Measurements from ENCODE around the gene AKR1C8.
"Not testable (repeated sequence)": the region's sequence is repeated elsewhere in the genome, so short reads cannot be mapped to it uniquely, and the experiment has no call there.

The AKR1C8 gene
- total RNA-seq = 0.26 to 2.8 reads per million in 2 experiments

GRCh38 chr10:5184987-5185775 is at the start of gene AKR1C8:
Gene AKR1C8 (minus strand): TSS chr10:5185150. CDS start chr10:5185104, 46 bp downstream.
- no peak for DNase-seq (ENCODE audit: low read depth)

DNA sequence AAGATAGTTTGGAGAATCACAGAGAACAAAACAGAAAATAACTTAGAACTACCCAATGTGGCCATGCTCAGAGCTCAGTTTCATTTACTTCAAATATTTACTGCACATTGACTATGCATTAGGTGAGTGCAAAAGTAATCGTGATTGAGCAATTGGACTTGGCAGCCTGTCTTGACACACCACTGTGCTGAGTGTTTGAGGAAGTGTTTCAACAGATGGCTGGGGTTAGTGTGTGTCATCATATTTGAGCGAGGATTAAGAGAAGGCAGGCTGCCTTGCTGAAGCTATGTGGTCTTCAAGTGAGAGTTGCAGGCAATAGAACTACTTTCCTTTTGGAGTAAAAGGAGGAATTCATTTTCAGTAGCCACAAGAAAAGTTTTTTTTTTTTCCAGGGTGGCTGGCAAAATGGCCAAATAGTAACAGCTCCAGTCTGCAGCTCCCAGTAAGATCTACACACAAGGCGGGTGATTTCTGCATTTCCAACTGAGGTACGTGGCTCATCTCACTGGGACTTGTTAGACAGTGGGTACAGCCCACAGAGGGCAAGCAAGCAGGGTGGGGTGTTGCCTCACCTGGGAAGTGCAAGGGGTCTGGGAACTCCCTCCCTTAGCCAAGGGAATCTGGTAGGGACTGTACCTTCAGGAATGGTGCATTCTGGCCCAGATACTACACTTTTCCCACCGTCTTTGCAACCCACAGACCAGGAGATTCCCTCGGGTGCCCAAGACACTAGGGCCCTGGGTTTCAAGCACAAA is 49.3 kb upstream of the AKR1C8 start:
- DNase-seq (ENCODE audit: low read depth) = no peak

DNA sequence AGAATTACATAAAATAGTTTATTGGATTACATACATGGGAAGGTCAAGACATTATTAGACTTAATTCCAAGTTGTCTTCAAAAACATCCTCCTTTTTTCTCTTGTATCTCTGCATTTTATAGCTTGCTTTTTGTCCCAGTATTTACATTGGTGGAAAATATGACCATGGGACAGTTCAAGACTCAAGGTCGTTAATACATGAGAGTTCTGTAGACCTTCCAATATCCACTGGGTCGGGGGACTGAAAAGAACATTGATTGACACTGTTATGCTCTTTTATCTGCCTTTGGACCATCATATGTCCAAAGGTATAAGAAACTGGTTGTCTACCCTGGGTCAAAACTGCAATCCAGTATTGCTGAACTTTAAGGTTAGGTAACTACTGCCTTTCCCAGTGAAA is 48.4 kb upstream of the AKR1C8 start:
- DNase-seq (ENCODE audit: low read depth) = no peak

DNA sequence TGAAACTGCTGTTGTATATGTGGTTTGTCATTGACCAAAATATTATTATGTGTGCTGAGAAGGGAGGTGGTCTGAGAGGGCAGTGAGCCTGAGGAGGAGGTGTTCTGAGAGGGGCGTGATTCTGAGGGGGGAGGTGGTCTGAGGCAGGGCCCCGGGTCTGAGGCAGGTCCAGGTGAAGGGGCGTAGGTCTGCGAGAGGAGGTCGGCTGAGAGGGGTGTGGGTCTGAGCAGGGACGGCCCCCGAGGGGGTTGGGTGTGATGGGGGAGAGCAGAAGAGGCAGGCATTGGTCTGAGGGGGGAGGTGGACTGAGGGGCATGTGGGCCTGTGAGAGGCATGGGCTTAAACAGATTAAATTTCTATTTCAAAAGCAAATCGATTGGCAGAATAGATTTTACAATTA is 44.1 kb upstream of the AKR1C8 start:
- DNase-seq (ENCODE audit: low read depth) = no peak

GRCh38 chr10:5222942-5223341 is 38.0 kb upstream of the AKR1C8 start:
- not testable (repeated sequence) for DNase-seq (ENCODE audit: low read depth)

GRCh38 chr10:5219262-5219661 is 34.3 kb upstream of the AKR1C8 start:
- no peak for DNase-seq (ENCODE audit: low read depth)

- DNase-seq (ENCODE audit: low read depth) = no peak
Observed at GRCh38 chr10:5216801-5217200, 31.9 kb upstream of the AKR1C8 start.

DNA sequence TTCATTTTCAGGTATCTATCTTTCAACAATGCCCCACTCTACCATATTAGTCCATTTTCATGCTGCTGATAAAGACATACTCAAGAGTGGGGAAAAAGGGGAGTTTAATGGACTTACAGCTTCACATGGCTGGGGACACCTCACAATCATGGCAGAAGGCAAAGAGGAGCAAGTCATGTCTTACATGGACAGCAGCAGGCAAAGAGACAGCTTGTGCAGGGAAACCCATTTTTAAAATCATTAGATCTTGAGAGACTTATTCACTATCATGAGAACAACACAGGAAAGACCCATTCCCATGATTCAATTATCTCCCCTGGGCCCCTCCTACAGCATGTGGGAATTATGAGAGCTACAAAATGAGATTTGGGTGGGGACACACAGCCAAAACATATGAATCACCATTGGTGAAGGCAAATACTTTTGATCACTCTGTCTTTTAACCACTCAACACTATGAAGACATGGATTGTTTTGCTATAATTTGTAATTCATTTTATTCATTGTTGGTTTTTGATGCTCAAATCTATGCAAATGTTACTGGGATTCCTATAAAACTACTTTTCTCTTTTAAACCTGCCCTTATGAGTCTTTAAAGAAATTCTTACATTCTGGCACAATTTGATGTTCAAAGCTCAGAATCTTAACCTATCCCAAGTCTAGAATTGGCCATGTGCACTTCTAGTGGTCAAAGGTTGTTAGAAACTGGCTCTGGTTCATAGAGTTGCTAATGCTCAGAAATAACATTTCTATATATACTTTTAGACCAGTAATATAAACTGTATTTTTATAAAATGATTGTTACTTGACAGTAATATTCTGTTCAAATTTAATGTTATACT is 27.0 kb upstream of the AKR1C8 start:
- DNase-seq (ENCODE audit: low read depth) = no peak

- not testable (repeated sequence) for DNase-seq (ENCODE audit: low read depth)
Observed at GRCh38 chr10:5210261-5210660, 25.3 kb upstream of the AKR1C8 start.

DNA sequence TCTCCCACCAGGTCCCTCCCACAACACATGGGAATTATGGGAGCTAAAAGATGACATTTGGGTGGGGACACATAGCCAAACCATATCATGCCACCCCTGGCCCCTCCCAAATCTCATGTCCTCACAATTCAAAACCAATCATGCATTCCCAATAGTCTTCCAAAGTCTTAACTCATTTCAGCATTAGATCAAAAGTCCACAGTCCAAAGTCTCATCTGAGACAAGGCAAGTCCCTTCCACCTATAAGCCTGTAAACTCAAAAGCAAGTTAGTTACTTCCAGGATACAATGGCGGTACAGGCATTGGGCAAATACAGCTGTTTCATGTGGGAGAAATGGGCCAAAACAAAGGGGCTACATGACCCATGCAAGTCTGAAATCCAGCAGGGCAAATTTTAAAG is 24.8 kb upstream of the AKR1C8 start:
- not testable (repeated sequence) for DNase-seq (ENCODE audit: low read depth)

DNA sequence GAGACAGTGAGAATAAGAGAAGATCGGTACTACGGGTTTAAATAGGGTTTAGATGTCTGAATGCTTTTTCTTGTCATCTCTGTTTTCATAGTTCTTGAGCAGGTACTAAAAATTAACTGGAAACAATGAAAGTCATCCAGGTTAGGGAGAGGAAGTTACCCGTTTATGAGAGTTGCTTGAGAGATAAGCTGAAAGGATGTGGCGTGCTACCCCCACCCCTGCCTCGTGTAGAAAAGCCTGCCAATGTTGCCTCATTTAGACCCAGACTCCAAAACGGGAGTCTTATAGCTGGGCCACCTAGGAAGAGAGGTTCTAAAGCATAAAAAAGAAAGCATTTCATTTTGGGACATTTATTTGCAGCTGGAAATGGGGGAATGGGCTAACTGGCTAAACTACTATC is 21.8 kb upstream of the AKR1C8 start:
- no peak for DNase-seq (ENCODE audit: low read depth)

- DNase-seq (ENCODE audit: low read depth) = no peak
Observed at GRCh38 chr10:5199398-5199797, 14.4 kb upstream of the AKR1C8 start.

DNA sequence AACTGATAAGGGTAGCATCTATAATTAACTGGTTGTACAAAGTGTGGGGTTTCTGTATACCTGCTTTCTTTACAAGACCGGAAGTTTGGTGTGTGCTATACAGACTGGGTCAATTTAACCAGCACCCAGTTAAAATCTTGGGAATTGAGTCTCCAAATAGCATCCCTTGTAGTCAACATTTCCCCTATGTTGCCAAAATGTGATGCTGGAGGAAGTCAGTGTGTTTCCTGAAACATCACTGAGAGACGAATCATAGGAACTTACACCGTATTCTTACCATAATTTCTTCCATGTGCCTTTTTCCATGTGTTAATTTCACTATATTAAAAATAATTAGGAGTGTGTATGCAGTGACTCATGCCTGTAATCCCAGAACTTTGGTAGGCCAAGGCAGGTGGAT is 13.4 kb upstream of the AKR1C8 start:
- no peak for DNase-seq (ENCODE audit: low read depth)

- DNase-seq (ENCODE audit: low read depth) = no peak
Observed at GRCh38 chr10:5196702-5197113, 11.8 kb upstream of the AKR1C8 start, which contains the start of gene AKR1C4. Gene AKR1C4 (plus strand): TSS chr10:5196837. CDS start chr10:5196868, 31 bp downstream.

DNA sequence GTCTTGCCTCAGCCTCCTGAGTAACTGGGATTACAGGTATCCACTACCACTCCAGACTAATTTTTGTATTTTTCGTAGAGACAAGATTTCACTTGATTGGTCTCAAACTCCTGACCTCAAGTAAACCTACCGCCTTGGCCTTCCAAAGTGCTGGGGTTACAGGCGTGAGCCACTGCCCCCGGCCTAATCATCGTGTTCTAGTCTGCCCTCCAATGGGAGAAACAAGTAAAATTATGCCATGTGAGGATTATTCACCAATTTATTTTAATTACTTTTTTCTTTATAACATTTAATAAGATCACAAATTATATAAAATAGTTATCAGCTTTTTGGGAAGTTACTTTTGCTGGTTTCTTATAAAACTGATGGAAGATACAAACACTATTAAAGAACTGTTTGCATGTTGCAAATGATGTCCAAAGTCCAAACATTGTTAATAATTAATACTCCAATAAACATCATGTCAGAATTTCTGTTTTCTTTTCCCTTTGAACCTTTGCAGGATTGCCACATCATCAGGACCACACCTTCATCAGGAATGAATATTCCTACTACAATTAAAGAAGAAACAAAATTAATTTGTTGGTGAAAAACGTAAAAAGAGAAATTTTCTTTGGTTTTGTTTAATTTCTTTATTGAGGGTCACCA is 10.9 kb upstream of the AKR1C8 start:
- DNase-seq (ENCODE audit: low read depth) = no peak

DNA sequence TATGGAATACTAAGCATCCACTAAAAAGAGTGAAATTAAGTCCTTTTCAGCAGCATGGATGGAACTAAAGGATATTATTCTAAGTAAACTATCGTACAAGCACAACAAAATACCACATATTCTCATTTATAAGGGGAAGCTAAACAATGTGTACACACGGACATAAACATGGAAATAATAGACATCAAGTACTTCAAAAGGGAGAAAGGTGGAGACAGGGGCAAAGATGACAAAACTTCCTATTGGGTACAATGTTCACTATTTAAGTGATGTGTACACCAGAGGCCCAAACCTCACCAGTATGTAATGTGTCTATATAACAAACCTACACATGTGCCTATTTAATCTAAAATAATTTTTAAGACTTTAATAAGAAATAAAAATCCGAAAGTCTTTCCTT is 9.5 kb upstream of the AKR1C8 start:
- no peak for DNase-seq (ENCODE audit: low read depth)

DNA sequence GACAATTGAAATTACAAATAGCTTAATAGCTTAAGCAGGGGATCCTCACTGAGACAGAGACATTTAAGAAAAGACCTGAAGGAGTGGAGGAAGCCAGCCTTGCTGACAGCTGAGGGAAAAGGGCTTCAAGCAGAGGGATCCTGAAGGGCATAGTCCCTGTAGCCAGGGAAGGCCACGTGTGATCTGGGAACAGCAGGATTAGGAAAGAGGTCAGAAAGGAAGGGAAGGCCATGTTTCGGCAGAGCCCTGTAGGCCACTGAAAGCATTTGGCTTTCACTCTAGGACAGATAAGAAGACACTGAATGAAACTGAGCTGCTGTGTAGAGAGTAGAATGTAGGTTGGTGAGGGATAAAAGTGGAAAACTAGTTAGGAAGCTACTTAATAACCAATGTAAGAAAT is 3.4 kb upstream of the AKR1C8 start:
- no peak for DNase-seq (ENCODE audit: low read depth)

DNA sequence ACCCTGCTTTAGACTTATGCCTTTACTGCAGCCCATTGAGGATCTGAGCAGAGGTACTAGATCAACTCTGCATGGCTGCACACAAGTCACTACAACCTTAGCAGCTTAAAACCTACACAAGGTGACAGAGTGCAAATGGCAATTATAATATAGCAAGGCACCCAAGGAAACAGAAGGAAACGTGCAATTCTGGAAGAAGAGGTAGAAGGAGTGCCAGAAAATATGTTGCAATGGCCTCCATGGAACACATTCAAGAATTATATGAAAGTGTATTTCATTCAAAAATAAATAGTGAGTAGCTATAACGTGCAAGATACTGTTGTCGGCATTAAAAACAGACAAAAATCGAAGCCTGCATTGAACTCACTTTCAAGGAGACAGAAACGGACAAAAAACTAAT is 2.9 kb upstream of the AKR1C8 start:
- no peak for DNase-seq (ENCODE audit: low read depth)

DNA sequence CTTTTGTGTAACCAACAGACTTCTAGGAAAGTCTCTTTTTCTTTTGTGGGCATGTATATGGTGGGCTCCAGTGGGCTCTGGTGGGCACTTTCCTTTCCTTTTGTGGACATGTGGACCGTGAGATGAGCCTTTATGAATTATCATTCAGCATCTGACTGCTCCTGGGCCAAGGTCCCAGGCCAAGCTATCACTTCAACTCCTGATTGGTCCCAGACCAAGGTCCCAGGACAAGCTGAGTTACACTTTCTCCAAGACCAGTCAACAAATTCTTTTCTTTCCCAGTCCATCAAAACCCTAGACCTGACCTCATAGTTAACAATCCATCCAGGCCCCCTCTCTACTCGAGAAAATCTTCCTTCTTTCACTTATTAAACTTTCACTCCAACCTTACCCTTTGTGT is 1.0 kb downstream of the AKR1C8 start:
- no peak for DNase-seq (ENCODE audit: low read depth)

DNA sequence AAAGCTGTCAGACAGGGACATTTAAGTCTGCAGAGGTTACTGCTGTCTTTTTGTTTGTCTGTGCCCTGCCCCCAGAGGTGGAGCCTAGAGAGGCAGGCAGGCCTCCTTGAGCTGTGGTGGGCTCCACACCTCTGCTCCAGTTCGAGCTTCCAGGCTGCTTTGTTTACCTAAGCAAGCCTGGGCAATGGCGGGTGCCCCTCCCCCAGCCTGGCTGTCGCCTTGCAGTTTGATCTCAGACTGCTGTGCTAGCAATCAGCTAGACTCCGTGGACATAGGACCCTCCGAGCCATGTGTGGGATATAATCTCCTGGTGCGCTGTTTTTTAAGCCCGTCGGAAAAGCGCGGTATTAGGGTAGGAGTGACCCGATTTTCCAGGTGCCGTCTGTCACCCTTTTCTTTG is 4.4 kb downstream of the AKR1C8 start:
- DNase-seq (ENCODE audit: low read depth) = not testable (repeated sequence)

DNA sequence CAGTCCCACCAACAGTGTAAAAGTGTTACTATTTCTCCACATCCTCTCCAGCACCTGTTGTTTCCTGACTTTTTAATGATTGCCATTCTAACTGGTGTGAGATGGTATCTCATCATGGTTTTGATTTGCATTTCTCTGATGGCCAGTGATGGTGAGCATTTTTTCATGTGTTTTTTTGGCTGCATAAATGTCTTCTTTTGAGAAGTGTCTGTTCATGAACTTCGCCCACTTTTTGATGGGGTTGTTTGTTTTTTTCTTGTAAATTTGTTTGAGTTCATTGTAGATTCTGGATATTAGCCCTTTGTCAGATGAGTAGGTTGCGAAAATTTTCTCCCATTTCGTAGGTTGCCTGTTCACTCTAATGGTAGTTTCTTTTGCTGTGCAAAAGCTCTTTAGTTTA is 9.4 kb downstream of the AKR1C8 start:
- not testable (repeated sequence) for DNase-seq (ENCODE audit: low read depth)

All from T follicular helper cell (primary cell).